GM21576 (cell line): Measurements from ENCODE around the gene GARRE1.
"Not testable (repeated sequence)": the region's sequence is repeated elsewhere in the genome, so short reads cannot be mapped to it uniquely, and the experiment has no call there.

ENCODE experiments used
- ATAC-seq: cut with Tn5 transposase; IDR thresholded peaks from one replicate; pipeline ENCODE4 v1.9.1; 2021; ENCODE audit warnings: mild to moderate bottlenecking, moderate library complexity; ENCODE audit not compliant: unreplicated experiment

The GARRE1 gene, protein sequence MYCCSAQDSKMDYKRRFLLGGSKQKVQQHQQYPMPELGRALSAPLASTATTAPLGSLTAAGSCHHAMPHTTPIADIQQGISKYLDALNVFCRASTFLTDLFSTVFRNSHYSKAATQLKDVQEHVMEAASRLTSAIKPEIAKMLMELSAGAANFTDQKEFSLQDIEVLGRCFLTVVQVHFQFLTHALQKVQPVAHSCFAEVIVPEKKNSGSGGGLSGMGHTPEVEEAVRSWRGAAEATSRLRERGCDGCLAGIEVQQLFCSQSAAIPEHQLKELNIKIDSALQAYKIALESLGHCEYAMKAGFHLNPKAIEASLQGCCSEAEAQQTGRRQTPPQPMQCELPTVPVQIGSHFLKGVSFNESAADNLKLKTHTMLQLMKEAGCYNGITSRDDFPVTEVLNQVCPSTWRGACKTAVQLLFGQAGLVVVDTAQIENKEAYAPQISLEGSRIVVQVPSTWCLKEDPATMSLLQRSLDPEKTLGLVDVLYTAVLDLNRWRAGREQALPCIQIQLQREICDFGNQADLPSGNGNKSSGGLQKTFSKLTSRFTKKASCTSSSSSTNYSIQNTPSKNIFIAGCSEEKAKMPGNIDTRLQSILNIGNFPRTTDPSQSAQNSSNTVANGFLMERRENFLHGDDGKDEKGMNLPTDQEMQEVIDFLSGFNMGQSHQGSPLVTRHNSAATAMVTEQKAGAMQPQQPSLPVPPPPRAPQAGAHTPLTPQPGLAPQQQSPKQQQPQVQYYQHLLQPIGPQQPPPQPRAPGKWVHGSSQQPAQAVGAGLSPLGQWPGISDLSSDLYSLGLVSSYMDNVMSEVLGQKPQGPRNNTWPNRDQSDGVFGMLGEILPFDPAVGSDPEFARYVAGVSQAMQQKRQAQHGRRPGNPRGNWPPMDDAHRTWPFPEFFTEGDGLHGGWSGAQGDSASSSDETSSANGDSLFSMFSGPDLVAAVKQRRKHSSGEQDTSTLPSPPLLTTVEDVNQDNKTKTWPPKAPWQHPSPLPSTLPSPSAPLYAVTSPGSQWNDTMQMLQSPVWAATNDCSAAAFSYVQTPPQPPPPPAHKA (N-terminal part only)

DNA sequence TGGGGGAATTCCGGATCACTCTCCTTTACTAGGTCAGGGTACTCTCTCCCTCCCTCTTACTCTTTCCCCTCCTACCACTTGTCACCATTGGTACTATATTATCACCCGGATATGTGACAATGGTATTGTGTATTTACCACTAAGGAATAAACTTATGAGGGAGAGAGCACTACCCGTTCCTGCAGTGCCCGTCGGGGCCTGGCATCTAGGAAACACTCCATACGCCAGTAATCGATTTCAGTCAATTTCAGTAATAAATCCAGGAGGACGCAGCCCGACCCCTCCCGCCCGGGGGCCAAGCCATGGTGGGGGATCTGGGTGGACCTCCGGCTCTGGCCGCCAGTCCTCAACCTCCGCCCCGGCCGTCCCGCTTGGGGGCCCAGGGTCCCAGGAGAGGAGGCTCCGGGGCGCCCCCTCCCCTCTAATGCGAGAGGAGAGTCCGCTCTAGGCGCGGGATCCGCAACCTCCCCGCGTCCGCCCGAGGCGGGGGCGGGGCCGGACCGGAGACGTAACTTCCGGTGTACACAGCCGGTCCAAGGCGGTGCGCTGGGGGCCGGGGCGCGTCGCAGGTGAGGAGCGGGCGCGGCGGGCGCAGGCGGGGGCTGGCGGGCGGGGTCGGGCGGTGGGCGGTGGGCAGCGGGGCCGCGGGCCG is at the start of gene GARRE1:
Gene GARRE1 (plus strand): TSS at position 509 of the 652 bp plus-strand sequence. CDS start 45,920 bp downstream, outside the sequence.
- peak; percentile 85 for ATAC-seq

DNA sequence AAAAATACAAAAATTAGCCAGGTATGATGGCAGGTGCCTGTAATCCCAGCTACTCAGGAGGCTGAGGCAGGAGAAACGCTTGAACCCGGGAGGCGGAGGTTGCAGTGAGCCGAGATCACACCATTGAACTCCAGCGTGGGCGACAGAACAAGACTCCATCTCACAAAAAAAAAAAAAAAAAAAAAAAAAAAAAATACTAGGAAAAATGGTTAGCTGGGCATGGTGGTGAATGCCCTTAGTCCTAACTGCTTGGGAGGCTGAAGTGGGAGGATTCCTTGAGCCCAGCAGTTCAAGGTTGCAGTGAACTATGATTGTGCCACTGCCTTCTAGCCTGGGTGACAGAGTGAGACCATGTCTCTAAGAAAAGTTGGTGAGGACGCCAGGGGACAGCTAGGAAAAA is 49.0 kb upstream of the GARRE1 start:
- ATAC-seq: not testable (repeated sequence)

DNA sequence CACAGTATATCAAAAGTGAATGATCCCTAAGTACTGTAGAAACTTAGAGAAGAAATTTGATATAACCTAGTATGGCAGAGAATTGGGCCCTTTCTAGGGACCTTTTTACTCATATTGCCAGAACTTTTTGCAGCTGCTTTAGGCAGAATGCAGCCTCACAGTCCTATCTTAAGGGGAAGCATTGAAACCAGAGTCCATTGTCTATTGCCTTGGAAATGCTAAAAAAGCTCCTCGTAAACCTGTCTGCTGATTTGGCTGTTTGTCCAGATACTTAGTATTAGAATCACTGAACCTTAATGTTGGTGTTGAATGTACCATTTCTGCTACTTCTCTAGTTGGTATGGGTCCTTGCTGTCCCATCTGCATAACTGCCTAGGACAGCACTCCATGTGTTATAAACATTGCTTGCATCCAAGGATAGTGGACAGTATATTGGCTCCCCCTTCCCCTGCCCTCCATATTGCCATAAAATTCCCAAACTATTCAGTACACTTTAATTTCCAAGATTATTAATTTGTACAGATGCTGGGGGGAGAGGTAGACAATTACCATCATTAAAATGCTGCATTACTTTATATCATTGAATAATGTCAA is 46.0 kb upstream of the GARRE1 start:
- no peak for ATAC-seq

DNA sequence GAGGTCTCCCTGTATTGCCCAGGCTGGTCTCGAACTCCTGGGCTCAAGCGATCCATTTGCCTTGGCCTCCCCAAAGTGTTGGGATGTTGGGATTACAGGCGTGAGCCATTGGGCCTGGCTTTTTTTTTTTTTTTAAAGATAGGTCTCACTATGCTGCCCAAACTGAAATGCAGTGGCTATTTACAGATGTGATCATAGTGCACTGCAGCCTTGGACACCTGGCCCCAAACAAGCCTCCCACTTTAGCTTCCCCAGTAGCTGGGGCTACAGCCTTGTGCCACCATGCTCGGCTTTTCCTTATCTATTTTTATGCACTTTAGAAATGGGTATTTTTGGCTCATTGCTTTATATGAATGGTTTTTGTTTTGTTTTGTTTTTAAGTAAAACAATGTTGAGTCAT is 44.6 kb upstream of the GARRE1 start:
- ATAC-seq: no peak

DNA sequence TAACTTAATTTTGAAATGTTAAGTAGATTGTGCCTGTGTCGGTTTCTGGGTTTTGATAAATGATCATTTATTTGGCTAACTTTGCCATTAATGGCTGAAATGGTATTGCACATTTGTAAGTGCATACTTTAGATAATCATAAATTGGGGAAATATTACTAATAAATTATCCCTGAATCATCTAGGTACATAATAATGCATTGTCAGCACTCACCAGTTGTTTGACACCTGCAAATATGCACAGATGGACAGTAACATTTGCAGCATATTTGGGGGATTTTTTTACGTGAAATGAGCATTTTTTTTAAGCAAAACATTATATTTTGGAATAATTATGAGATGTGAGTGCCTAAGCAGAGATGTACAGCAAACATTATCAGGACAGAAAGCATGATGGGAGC is 41.1 kb upstream of the GARRE1 start:
- no peak for ATAC-seq

DNA sequence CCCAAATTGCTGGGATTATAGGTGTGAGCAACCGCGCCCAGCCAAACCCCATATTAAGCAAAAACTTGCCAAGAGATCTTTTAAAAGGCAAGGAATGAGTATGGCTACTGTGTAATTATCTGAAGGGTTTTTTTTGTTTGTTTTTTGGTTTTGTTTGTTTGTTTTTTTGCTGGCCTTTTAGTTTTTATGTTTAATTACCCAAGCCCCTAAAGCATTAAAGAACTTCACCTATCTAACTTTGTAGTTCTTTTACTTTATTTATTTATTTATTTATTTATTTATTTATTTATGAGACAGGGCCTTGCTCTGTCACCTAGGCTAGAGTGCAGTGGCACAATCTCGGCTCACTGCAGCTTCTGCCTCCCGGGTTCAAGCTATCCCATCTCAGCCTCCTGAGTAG is 40.3 kb upstream of the GARRE1 start:
- ATAC-seq: no peak

DNA sequence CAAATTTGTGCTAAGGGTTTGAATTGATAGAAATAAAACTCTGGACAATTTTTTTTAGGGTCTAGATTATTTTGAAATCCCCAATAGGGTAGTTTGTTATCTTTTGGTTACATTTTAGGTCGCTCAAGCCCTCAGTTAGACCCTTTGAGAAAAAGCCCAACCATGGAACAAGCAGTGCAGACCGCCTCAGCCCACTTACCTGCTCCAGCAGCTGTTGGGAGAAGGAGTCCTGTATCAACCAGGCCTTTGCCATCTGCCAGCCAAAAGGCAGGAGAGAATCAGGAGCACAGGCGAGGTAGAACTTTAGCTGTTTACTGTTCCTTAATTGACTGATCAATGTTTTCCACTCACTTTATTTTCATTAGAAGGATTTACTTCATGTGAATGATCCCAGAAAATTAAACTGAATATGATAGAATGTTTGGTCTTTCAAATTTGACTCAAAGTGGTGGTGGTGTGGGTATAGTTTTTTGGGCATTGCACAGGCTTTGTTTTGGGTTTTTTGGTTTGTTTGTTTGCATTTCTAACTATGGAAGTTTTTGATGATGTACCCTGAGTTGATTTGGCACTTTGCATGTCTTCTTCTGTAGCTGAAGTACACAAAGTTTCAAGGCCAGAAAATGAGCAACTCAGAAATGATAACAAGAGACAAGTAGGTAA is 39.2 kb upstream of the GARRE1 start:
- ATAC-seq: no peak

DNA sequence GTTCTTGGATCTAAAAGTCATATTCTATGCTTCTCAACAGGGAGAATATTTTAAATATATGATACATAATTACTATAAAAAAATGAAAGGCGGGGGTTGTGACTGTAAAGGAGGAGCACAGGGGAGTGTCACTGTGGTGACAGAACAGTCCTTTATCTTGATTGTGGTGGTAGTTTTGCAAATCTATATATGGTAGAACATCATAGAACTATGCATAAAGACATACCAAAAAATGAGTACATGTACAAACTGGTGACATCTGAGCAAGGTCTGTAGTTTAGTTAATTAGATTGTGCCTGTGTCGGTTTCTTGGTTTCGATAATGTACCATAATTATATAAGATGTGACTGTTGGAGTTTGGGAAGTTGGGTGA is 38.7 kb upstream of the GARRE1 start:
- ATAC-seq: no peak

DNA sequence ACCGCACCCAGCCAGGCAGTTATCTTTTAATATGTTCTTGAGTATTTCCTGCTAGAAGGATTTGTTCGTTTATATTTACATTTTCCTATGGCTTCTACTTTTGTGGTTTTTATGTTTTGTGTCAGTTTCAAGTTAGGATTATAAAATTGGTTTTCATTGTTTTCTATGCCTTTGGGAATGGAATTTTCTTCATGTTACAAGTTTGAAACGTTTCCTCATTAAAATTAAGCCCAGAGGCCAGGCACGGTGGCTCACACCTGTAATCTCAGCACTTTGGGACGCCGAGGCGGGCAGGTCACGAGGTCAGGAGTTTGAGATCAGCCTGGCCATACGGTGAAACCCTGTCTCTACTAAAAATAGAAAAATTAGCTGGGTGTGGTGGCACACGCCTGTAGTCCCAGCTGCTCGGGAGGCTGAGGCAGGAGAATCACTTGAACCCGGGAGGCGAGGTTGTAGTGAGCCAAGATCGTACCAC is 37.6 kb upstream of the GARRE1 start:
- not testable (repeated sequence) for ATAC-seq

DNA sequence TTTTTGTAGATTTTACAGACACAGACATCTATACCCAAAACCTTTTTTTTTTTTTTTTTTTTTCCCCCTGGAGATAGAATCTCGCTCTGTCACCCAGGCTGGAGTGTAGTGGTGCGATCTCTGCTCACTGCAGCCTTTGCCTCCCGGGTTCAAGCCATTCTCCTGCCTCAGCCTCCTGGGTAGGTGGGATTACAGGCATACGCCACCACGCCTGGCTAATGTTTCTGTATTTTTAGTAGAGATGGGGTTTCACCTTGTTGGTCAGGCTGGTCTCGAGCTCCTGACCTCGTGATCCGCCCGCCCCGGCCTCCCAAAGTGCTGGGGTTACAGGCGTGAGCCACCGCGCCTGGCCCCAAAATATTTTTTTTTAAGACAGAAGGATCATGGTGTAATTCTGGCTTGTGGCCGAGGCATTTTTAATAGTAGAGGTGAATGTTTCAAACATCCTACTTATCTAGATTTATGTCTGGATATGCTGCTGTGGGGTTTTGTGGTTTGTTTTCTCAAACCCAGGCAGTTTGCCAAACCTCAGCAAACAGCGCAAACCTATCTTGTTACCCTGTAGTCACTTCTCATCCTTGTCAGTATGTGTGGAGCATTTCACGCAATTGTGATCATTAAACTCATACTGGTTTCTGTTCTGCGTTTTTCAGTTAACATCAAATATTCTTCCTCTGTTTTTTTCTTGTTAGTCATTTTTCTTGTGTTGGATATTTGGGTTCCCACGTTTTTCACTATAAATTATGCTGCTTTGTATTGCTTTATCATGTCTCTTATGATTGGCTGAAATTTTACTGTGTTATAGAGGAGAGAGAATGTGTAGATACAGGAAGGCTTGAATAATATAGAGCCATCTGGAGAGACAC is 36.2 kb upstream of the GARRE1 start:
- no peak for ATAC-seq

DNA sequence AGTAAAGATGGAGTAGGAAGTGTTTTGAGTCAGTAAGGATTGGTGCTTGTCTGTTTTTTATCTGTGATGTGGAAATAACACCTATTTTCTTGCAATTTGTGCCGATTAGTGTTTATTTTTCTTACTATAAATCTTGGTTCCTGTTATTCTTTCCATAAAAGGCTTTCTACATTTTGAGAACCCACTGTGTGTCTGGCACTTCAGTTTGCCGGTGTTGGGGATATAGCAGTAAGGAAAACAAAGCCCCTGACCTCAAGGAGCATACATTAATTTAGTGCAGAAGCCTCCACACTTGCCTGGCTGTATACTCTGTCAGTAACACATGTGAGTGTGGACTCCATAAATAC is 35.6 kb upstream of the GARRE1 start:
- no peak for ATAC-seq

DNA sequence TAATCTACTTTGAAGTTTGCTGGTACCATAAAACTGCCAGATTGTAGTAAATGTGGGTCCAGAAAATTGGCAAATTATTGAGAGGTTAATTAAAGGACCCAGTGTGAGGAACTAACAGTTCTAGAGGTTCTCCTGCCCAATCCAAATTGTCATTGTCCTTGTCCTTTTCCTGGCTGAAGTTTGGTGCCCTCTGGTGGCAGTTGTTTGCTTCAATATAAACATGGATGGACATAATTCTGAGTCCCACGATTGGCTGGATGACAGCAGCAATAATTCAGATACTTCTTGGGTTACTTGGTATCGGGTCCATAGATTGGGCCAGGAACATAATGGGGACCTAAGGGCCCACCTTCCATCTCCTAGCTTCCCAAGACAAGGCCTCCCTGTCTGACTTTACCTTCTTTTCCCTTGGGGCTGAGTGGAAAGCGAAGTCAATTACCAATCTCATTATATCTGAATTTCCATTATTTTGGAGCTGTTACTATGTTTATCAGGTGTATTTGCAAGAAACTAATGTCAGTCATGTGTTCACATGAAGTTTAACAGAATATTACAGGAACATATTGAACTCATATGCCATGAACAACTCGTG is 33.8 kb upstream of the GARRE1 start:
- ATAC-seq: no peak

DNA sequence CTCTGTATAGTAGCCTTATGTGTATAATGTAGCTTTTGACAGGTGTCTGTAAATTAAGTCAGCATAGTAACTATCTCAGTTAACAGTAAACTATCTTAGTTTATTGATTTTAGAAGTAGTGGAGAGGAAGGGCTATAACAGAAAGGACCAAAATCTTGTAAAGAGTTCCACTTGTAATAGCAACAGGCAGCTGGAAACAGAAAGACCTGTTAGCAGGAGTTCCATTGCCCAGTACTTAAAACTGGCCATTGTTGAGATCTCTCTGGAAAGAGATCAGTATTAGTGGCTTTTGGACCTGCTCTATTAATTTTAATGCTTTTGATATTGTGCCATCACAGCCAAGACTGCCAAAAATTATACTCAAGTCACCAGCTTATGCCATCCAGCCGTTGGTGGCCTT is 32.0 kb upstream of the GARRE1 start:
- ATAC-seq: no peak

DNA sequence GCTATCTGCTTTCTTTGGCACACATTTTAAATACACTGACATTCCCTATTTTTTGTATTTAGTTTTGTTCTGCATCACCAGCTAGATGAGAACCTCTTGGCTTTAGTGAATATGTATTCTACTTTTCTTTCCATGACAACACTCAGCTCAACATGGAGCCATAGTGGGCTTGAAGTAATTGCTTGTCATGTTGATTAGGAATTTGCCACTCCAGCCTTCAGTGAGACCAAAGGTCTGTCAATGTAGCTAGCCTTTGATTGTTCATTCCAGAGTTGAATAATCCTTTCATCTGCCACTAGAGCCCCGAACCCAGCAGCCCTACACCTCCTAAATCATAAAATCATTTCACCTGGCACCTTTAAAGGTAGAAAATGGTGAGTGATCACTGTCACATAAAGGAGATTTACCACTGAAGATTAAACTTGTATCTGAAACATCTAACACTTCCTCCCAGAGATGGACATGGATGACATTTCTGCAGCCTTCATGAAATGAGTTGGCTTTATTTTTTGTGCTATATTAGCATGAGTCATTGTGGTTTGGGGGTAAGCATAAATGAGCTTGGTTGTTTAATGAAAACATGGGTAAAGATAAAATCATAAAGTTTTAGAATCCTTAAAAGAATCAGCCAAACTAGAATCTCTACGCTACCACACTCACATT is 29.2 kb upstream of the GARRE1 start:
- ATAC-seq: no peak

DNA sequence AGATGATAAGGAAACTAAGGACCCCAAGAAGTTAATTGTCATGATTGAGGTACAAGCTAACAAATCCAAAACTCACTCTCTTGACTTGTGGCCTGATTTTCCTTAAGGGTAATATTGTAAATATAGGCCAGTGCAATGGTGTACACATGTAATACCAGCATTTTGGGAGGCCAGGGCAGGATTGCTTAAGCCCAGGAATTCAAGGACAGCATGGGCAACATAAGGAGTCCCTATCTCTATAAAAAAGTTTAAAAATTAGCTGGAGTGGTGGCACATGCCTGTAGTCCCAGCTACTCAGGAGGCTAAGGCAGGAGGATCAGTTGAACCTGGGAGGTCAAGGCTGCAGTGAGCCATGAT is 28.7 kb upstream of the GARRE1 start:
- no peak for ATAC-seq

DNA sequence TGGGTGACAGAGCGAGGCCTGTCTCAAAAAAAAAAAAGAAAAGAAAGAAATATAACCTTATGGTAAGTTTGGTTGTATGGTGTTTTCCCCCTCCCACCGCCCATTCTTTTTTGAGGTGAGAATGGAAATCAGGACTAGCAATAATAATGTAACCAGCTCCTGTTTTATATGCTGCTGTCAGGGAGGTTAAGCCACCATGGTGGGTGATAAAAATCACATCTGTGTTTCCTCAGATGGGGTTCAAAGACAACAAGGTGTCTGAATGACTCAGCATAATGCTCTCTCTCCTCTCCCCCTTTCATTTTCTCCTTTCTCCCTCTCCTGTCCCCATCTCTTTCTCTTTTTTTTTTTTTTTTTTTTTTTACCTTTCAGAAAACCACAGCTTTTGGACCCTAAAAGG is 28.3 kb upstream of the GARRE1 start:
- ATAC-seq: no peak

DNA sequence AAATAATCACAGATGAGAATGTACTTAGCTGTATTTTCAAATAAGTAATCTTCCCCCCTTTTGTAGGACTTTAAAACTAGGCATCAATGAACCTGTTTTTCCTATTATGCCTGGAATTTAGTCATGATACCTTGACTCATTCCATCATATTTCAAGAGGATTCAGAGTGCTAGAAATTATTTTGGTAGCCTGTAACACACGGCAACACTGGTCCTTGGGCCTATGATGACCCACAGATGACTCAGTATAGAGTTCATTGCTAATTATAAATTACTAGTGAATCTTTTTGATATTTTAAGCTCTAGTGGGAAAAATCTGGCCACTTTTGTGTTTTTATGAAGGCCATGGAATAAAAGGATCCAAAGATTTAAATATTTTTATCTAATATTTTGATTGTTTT is 26.0 kb upstream of the GARRE1 start:
- ATAC-seq: no peak

DNA sequence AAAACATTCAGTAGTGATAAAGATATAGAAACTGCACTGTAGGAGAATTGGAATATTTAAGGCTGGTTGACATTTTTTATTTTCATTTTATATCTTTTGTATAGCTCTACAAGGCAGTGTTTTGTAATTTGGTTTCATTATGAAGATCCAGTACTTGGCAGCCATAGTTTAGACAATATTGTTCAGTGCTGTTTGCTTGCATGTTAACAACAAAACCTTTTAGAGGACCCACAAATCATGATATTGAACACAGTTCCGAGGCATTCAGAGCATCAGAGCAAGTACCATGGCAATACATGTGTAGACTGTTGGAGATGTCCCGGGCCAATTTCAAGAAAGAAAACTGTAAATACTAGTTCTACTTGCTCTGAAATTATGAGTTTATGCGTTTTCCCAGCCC is 25.6 kb upstream of the GARRE1 start:
- no peak for ATAC-seq

DNA sequence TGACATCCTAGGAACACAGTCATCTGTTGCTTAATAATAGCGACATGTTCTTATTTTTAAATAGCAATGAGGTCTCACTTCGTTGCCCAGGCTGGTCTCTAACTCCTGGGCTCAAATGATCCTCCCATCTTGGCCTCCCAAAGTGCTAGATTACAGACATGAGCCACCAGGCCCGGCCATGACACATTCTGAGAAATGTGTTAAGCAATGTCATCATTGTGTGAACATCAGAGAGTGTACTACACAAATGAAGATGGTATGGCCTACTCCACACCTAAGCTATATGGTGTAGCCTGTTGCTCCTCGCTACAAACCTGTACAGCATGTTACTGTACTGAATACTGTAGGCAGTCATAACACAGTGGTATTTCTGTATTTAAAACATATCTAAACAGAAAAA is 24.6 kb upstream of the GARRE1 start:
- ATAC-seq: no peak
